Measurements from ENCODE around the gene TMEM123. TPM values are rescaled to one million over a fixed set of nuclear protein-coding genes. Genes with fewer than 3 reads are reported as not detected.

TMEM123 gene
- total and polyA plus RNA-seq, 10 of the 15 experiments (the other 5 are each of a cell fraction or from before 2014, with no cell fraction given) = 35.1 to 667 (median 123) TPM

DNA sequence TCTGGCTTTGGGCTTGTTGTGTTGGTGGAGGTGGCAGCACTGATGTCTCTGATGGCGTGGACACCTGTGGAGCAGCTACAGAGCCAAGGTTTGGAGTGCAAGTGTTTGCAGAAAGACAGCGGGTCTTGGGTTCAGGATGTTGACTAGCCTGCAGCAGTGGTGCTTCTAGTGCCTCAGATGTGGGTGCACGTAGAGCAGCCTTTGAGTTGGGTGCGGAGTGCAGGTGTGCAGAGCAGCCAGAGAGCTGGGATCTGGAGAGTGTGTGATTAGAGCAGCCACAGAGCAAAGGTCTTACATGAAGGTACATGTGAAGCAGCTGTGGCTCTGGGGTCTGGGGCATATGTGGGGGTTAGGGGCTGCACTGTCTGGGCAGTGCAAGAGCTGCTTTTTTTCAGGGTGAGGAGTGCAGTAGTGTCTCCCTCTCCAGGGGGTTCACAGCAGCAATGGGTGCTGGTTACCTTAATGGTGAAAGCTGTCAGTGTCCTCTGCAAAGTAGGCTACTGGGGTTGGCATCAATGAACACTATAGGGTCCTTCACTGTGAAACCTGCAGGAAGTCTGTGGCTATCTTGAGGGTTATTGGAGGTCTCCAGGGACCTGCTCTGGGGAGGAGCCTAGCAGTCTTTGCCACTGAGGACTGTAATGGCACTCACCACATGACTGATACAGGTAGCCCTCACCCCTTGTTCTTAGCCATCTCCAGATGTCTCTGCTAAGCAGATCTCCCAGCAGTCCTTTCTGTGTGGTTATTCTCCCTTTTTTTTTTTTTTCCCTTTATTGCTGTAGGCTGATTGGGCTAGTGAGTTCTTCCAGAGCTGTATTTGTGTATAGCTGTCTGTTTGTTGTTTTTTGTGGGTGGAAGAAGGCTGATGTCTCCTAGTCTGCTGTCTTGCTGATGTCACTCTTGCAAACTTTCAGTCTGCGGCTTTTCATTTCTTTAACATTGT, 91.2 kb downstream of the TMEM123 start (continued):
- TF ChIP-seq SREBF1 (IDR thresholded peaks at IDR 0.05; ENCODE audit: low read length) (no peak), MEF2B (IDR thresholded peaks at IDR 0.05; ENCODE audit: partially characterized antibody, poor library complexity, severe bottlenecking) (peak; percentile 77), SP1 (IDR thresholded peaks at IDR 0.05; ENCODE audit: low read depth, low read length) (no peak), CBX5 (IDR thresholded peaks at IDR 0.05; ENCODE audit: low read depth) (no peak), CREB1 (IDR thresholded peaks at IDR 0.05; ENCODE audit: low read depth) (no peak)

DNA sequence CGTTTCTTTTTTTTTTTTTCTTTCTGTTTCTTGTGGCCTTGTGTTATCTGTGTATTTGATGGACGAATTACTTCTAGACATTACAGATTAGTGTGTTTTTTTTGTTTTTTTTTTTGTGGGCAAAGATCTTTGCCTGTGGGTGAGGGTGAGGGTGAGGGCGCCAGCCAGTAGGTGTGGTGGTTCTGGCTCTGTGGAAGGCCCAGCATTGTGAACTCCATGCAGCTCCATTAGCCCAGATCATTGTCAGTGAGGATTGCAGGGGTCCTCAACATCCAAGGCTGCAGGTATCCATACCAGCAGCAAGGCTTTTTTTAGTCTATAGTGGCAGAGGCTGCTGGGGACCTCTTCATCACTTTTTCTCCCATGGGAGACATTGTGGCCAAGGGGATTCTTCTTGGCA, 91.9 kb downstream of the TMEM123 start:
- H4K20me1 ChIP-seq (ENCODE audit: control insufficient read depth, insufficient read depth) = no peaks in the 10 kb centered on the region
- SMC1A ChIA-PET (ENCODE audit: uncharacterized antibody, unreplicated experiment) = interaction anchor here (0.6 to 5.2 kb wide), 7 partner anchors 9 to 446 kb away, joined by 3 to 37 read pairs (median 6); no protein-coding TSS in a partner anchor
- H3K9me3 ChIP-seq (replicated peaks; ENCODE audit: control insufficient read depth, insufficient read depth, low read length) = peaks cover 6% of the 10 kb centered on the region; the same call in 2 of the 3 replicates
- FAIRE-seq (no peak), ATAC-seq (no peak; the same call in 1 of the 3 replicates), DNase-seq (ENCODE audit: low read depth, low spot score) (no peak)
- BruUV-seq (replicated peaks) = no TSS peak
- POLR2A ChIA-PET = interaction anchor here (0.9 to 1.6 kb wide), 5 partner anchors 11 to 91 kb away, joined by 3 to 6 read pairs (median 4); no protein-coding TSS in a partner anchor
- RAD21 ChIA-PET (ENCODE audit: unreplicated experiment) = interaction anchor here (0.6 to 3.8 kb wide), 3 partner anchors 19 to 280 kb away, joined by 3 to 13 read pairs (median 4); no protein-coding TSS in a partner anchor
- no peaks in the 10 kb centered on the region for H3K27me3 ChIP-seq (replicated peaks in 1 of 2; ENCODE audit: control insufficient read depth in 2 of 2, insufficient read depth in 2 of 2, low read length in 1 of 2)
- WGBS (ENCODE audit: insufficient coverage, insufficient replicate concordance, low lambda C conversion rate, missing lambda C conversion rate) = 92% methylated on average over 3 of the region's 3 CpGs
- H3K9ac ChIP-seq (ENCODE audit: control insufficient read depth, insufficient read depth, low read length) = no peak overlapping the region
- no peak overlapping the region for H3K27ac ChIP-seq (ENCODE audit: control insufficient read depth, insufficient read depth)
- H3K4me2 ChIP-seq (ENCODE audit: control insufficient read depth, insufficient read depth) = no peak overlapping the region
- in situ Hi-C loops (cut with MboI) (no loop called here), intact Hi-C loops (cut with micrococcal nuclease; ENCODE audit: unreplicated experiment) (no loop called here)
- no peaks in the 10 kb centered on the region; the same call in 1 of the 2 replicates for H3K79me2 ChIP-seq (ENCODE audit: control insufficient read depth, insufficient read depth, low read length)
- no peak overlapping the region for H3K4me3 ChIP-seq
- CTCF ChIA-PET = interaction anchor here (0.8 to 3.3 kb wide), 9 partner anchors 11 to 252 kb away, joined by 3 to 19 read pairs (median 8); no protein-coding TSS in a partner anchor
- H2AFZ ChIP-seq (ENCODE audit: control insufficient read depth, low read depth, low read length) = no peak overlapping the region
- no peaks in the 10 kb centered on the region for H3K4me1 ChIP-seq (ENCODE audit: control insufficient read depth, insufficient read depth, low read length)
- H3K36me3 ChIP-seq (ENCODE audit: control insufficient read depth in 2 of 2, insufficient read depth in 2 of 2, low read length in 1 of 2) = peaks cover 4 to 18% of the 10 kb centered on the region in 2 experiments
- TF ChIP-seq, protein P1, sequence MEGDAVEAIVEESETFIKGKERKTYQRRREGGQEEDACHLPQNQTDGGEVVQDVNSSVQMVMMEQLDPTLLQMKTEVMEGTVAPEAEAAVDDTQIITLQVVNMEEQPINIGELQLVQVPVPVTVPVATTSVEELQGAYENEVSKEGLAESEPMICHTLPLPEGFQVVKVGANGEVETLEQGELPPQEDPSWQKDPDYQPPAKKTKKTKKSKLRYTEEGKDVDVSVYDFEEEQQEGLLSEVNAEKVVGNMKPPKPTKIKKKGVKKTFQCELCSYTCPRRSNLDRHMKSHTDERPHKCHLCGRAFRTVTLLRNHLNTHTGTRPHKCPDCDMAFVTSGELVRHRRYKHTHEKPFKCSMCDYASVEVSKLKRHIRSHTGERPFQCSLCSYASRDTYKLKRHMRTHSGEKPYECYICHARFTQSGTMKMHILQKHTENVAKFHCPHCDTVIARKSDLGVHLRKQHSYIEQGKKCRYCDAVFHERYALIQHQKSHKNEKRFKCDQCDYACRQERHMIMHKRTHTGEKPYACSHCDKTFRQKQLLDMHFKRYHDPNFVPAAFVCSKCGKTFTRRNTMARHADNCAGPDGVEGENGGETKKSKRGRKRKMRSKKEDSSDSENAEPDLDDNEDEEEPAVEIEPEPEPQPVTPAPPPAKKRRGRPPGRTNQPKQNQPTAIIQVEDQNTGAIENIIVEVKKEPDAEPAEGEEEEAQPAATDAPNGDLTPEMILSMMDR (IDR thresholded peaks at IDR 0.05 in 2 of 3, conservative IDR thresholded peaks at IDR 0.05 in 1 of 3; ENCODE audit: control insufficient read depth in 2 of 3, extremely low read depth in 1 of 3, insufficient read depth in 1 of 3, low read depth in 3 of 3, low read length in 3 of 3) = no peak
- TF ChIP-seq RCOR1 (conservative IDR thresholded peaks at IDR 0.05; ENCODE audit: low read depth, low read length) = no peak
- TF ChIP-seq ZNF207 (IDR thresholded peaks at IDR 0.05; ENCODE audit: borderline replicate concordance) = no peak
- TF ChIP-seq, protein P2, sequence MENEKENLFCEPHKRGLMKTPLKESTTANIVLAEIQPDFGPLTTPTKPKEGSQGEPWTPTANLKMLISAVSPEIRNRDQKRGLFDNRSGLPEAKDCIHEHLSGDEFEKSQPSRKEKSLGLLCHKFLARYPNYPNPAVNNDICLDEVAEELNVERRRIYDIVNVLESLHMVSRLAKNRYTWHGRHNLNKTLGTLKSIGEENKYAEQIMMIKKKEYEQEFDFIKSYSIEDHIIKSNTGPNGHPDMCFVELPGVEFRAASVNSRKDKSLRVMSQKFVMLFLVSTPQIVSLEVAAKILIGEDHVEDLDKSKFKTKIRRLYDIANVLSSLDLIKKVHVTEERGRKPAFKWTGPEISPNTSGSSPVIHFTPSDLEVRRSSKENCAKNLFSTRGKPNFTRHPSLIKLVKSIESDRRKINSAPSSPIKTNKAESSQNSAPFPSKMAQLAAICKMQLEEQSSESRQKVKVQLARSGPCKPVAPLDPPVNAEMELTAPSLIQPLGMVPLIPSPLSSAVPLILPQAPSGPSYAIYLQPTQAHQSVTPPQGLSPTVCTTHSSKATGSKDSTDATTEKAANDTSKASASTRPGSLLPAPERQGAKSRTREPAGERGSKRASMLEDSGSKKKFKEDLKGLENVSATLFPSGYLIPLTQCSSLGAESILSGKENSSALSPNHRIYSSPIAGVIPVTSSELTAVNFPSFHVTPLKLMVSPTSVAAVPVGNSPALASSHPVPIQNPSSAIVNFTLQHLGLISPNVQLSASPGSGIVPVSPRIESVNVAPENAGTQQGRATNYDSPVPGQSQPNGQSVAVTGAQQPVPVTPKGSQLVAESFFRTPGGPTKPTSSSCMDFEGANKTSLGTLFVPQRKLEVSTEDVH (IDR thresholded peaks at IDR 0.05; ENCODE audit: low read depth, partially characterized antibody) = no peak
- TF ChIP-seq SUPT20H (IDR thresholded peaks at IDR 0.05; ENCODE audit: borderline replicate concordance, control insufficient read depth, low read depth, low read length) = no peak
- no peak for TF ChIP-seq ZZZ3 (IDR thresholded peaks at IDR 0.05; ENCODE audit: control insufficient read depth, insufficient read length, low read depth)
- no peak for TF ChIP-seq GATAD2B (conservative IDR thresholded peaks at IDR 0.05; ENCODE audit: low read depth)
- no peak for TF ChIP-seq PML (IDR thresholded peaks at IDR 0.05; ENCODE audit: low read length)
- TF ChIP-seq, protein P3, sequence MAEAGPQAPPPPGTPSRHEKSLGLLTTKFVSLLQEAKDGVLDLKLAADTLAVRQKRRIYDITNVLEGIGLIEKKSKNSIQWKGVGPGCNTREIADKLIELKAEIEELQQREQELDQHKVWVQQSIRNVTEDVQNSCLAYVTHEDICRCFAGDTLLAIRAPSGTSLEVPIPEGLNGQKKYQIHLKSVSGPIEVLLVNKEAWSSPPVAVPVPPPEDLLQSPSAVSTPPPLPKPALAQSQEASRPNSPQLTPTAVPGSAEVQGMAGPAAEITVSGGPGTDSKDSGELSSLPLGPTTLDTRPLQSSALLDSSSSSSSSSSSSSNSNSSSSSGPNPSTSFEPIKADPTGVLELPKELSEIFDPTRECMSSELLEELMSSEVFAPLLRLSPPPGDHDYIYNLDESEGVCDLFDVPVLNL (IDR thresholded peaks at IDR 0.05; ENCODE audit: low read depth, low read length) = no peak
- TF ChIP-seq TCF3 (IDR thresholded peaks at IDR 0.05; ENCODE audit: borderline replicate concordance, insufficient read depth, low read depth, low read length) = no peak

Measured in GM12878 (cell line).